MM.1S (cell line): Measurements from ENCODE around the gene DSCAML1.

ENCODE experiments used
- DNase-seq: peaks from one replicate; pipeline ENCODE4 v3.0.0-alpha.2; 2015
- H2AFZ ChIP-seq: fragments of 300-600 bp; sonication (generic); 2 replicates; pipeline ENCODE4 v1.6.0; 2016; ENCODE audit warnings: antibody characterized with exemption, low read length
- H3F3A ChIP-seq: fragments of 300-600 bp; sonication (generic); 2 replicates; pipeline ENCODE4 v1.6.1; 2016; ENCODE audit warnings: mild to moderate bottlenecking, antibody characterized with exemption, low read length, moderate library complexity, mixed read lengths; ENCODE audit not compliant: insufficient read depth
- H3K27ac ChIP-seq: fragments of 300-600 bp; sonication (generic); 2 replicates; pipeline ENCODE4 v1.5.1; 2016; ENCODE audit warnings: mild to moderate bottlenecking, low read length
- H3K27me3 ChIP-seq: fragments of 300-600 bp; sonication (generic); replicated peaks from 2 replicates; pipeline ENCODE4 v1.6.0; 2016; ENCODE audit warnings: low read length; ENCODE audit not compliant: insufficient read depth
- H3K36me3 ChIP-seq: fragments of 300-600 bp; sonication (generic); replicated peaks from 2 replicates; pipeline ENCODE4 v1.6.1; 2016; ENCODE audit warnings: mild to moderate bottlenecking, low read length, mixed read lengths; ENCODE audit not compliant: insufficient read depth
- H3K4me1 ChIP-seq: fragments of 300-600 bp; sonication (generic); 2 replicates; pipeline ENCODE4 v1.6.1; 2016; ENCODE audit warnings: low read length, mixed read lengths
- H3K4me2 ChIP-seq: fragments of 300-600 bp; sonication (generic); 2 replicates; pipeline ENCODE4 v1.6.0; 2016; ENCODE audit warnings: low read depth, low read length
- H3K4me3 ChIP-seq: fragments of 300-600 bp; sonication (generic); 2 replicates; pipeline ENCODE4 v1.5.1; 2016; ENCODE audit warnings: low read length, mixed read lengths
- H3K79me2 ChIP-seq: fragments of 300-600 bp; sonication (generic); 2 replicates; pipeline ENCODE4 v1.6.1; 2016; ENCODE audit warnings: mixed run types, low read length, mixed read lengths
- H3K9ac ChIP-seq: fragments of 300-600 bp; sonication (generic); 2 replicates; pipeline ENCODE4 v1.6.1; 2016; ENCODE audit warnings: low read length, mixed read lengths
- H3K9me2 ChIP-seq: fragments of 300-600 bp; sonication (generic); replicated peaks from 2 replicates; pipeline ENCODE4 v1.6.1; 2016; ENCODE audit warnings: mild to moderate bottlenecking, low read length, mixed read lengths; ENCODE audit not compliant: insufficient read depth
- H3K9me3 ChIP-seq: fragments of 300-600 bp; sonication (generic); replicated peaks from 2 replicates; pipeline ENCODE4 v1.6.1; 2016; ENCODE audit warnings: mild to moderate bottlenecking, low read length, mixed read lengths; ENCODE audit not compliant: insufficient read depth
- H4K20me1 ChIP-seq: fragments of 300-600 bp; sonication (generic); 2 replicates; pipeline ENCODE4 v1.6.1; 2016; ENCODE audit warnings: mild to moderate bottlenecking, low read length, moderate library complexity, mixed read lengths; ENCODE audit not compliant: insufficient read depth
- EZH2 ChIP-seq: fragments of 300-600 bp; sonication (generic); optimal IDR thresholded peaks from 2 replicates; pipeline ENCODE3; 2017; ENCODE audit warnings: low read depth, mild to moderate bottlenecking, antibody characterized with exemption, low read length, mixed read lengths
- EZH2phosphoT487 ChIP-seq: fragments of 300-600 bp; sonication (generic); IDR thresholded peaks from 2 replicates; pipeline ENCODE4 v1.6.1; 2018; ENCODE audit warnings: antibody characterized with exemption, low read length
- TF ChIP-seq, protein P1 (sequence below): fragments of 300-600 bp; sonication (generic); IDR thresholded peaks from 2 replicates; pipeline ENCODE4 v1.5.1; 2016; ENCODE audit warnings: antibody characterized with exemption, low read length, mixed read lengths

The DSCAML1 gene

GRCh38 chr11:117693344-117693743 lies 103.7 kb downstream of the DSCAML1 start:
- H2AFZ ChIP-seq = no peak overlapping the region
- TF ChIP-seq EZH2 = no peak
- TF ChIP-seq, protein P1, sequence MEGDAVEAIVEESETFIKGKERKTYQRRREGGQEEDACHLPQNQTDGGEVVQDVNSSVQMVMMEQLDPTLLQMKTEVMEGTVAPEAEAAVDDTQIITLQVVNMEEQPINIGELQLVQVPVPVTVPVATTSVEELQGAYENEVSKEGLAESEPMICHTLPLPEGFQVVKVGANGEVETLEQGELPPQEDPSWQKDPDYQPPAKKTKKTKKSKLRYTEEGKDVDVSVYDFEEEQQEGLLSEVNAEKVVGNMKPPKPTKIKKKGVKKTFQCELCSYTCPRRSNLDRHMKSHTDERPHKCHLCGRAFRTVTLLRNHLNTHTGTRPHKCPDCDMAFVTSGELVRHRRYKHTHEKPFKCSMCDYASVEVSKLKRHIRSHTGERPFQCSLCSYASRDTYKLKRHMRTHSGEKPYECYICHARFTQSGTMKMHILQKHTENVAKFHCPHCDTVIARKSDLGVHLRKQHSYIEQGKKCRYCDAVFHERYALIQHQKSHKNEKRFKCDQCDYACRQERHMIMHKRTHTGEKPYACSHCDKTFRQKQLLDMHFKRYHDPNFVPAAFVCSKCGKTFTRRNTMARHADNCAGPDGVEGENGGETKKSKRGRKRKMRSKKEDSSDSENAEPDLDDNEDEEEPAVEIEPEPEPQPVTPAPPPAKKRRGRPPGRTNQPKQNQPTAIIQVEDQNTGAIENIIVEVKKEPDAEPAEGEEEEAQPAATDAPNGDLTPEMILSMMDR = no peak
- H3K9ac ChIP-seq = no peak overlapping the region
- H3K4me1 ChIP-seq = no peaks in the 10 kb centered on the region
- no peak overlapping the region for H3K27ac ChIP-seq
- H3F3A ChIP-seq = no peaks in the 10 kb centered on the region
- H3K9me2 ChIP-seq = no peaks in the 10 kb centered on the region
- H3K4me3 ChIP-seq = no peak overlapping the region
- H4K20me1 ChIP-seq = no peaks in the 10 kb centered on the region
- no peaks in the 10 kb centered on the region for H3K9me3 ChIP-seq
- DNase-seq = no peak
- H3K36me3 ChIP-seq = no peaks in the 10 kb centered on the region
- no peak overlapping the region for H3K4me2 ChIP-seq
- peaks cover 80% of the 10 kb centered on the region for H3K27me3 ChIP-seq
- H3K79me2 ChIP-seq = no peaks in the 10 kb centered on the region

- Histone ChIP-seq H4K20me1 (no peaks in the 10 kb centered on the region), H3K27me3 (peaks cover 81% of the 10 kb centered on the region), H3F3A (no peaks in the 10 kb centered on the region), H3K36me3 (no peaks in the 10 kb centered on the region), H3K4me2 (no peak overlapping the region), H3K4me3 (no peak overlapping the region), H3K9me3 (no peaks in the 10 kb centered on the region), H2AFZ (no peak overlapping the region), H3K4me1 (no peaks in the 10 kb centered on the region), H3K79me2 (no peaks in the 10 kb centered on the region), H3K9me2 (no peaks in the 10 kb centered on the region), H3K27ac (no peak overlapping the region), H3K9ac (no peak overlapping the region)
- DNase-seq = no peak
- TF ChIP-seq EZH2 (no peak), EZH2phosphoT487 (no peak)
- TF ChIP-seq, protein P1 = no peak
These were observed 105.5 kb downstream of the DSCAML1 start for GRCh38 chr11:117691516-117691915.

GRCh38 chr11:117691218-117691514 lies 105.8 kb downstream of the DSCAML1 start:
- Histone ChIP-seq H3K4me1 (no peaks in the 10 kb centered on the region), H3K79me2 (no peaks in the 10 kb centered on the region), H3K4me3 (no peak overlapping the region), H3K27me3 (peaks cover 80% of the 10 kb centered on the region), H3K4me2 (no peak overlapping the region), H3K36me3 (no peaks in the 10 kb centered on the region), H2AFZ (no peak overlapping the region), H3K9ac (no peak overlapping the region), H3F3A (no peaks in the 10 kb centered on the region), H3K9me2 (no peaks in the 10 kb centered on the region), H3K27ac (no peak overlapping the region), H4K20me1 (no peaks in the 10 kb centered on the region), H3K9me3 (no peaks in the 10 kb centered on the region)
- TF ChIP-seq, protein P1 = no peak
- TF ChIP-seq EZH2phosphoT487 (no peak), EZH2 (no peak)
- no peak for DNase-seq
